CD4-positive, alpha-beta T cell (primary cell): ENCODE measurements around the gene TSPAN11. TPM values are rescaled to one million over a fixed set of nuclear protein-coding genes. Genes with fewer than 3 reads are reported as not detected.

Source experiments
- ATAC-seq: fragments of 200-7000 bp; cut with Tn5 transposase; one replicate; pipeline ENCODE4 v1.10.0; 2022; ENCODE audit warnings: mild to moderate bottlenecking; ENCODE audit not compliant: poor library complexity
- CTCF ChIA-PET: fragments of 350-600 bp; sonication (Branson Sonifier 250); formaldehyde crosslinking; loops from one replicate; lab custom pipeline; 2021; ENCODE audit warnings: antibody characterized with exemption, inconsistent platforms; lab: Charles Lee
- POLR2A ChIA-PET: fragments of 350-600 bp; sonication (Branson Sonifier 250); formaldehyde crosslinking; loops from one replicate; lab custom pipeline; 2021; ENCODE audit warnings: antibody characterized with exemption, inconsistent platforms; lab: Charles Lee
- DNase-seq, 14 experiments: peaks; one replicate each; pipeline ENCODE4 v3.0.0-alpha.2; 2013 to 2020; ENCODE audit warnings: mixed read lengths in 2 of 14
- H3K27ac ChIP-seq, 2 donors: one replicate each; pipeline versions ENCODE4 v1.5.1 to v1.7.0; 2013; ENCODE audit warnings: low read length in 2 of 2, low read depth in 1 of 2, mild to moderate bottlenecking in 1 of 2
- H3K27me3 ChIP-seq, 2 experiments: 1 replicate in 1 of 2; 2 replicates in 1 of 2; pipeline versions ENCODE4 v1.6.1 to v1.7.0; 2013; ENCODE audit warnings: low read length in 2 of 2, control low read depth in 1 of 2, mild to moderate bottlenecking in 1 of 2, moderate library complexity in 1 of 2; ENCODE audit not compliant: insufficient read depth in 2 of 2, control insufficient read depth in 1 of 2
- H3K36me3 ChIP-seq: one replicate; pipeline ENCODE4 v1.6.1; 2013; ENCODE audit warnings: low read length, control low read depth; ENCODE audit not compliant: insufficient read depth
- H3K4me1 ChIP-seq: one replicate; pipeline ENCODE4 v1.6.1; 2013; ENCODE audit warnings: low read length, control low read depth; ENCODE audit not compliant: insufficient read depth
- H3K4me3 ChIP-seq: one replicate; pipeline ENCODE4 v1.5.1; 2013; ENCODE audit warnings: mild to moderate bottlenecking, low read length, moderate library complexity
- H3K9me3 ChIP-seq, 2 experiments: 1 replicate in 1 of 2; 2 replicates in 1 of 2; pipeline versions ENCODE4 v1.6.1 to v1.7.0; 2013; ENCODE audit warnings: low read length in 2 of 2, mild to moderate bottlenecking in 2 of 2, control low read depth in 1 of 2, moderate library complexity in 1 of 2; ENCODE audit not compliant: control insufficient read depth in 1 of 2, insufficient read depth in 1 of 2
- H3K27ac Mint-ChIP-seq: one replicate; pipeline ENCODE4 v1.8.0; 2020; ENCODE audit warnings: mixed read lengths
- H3K27me3 Mint-ChIP-seq: one replicate; pipeline ENCODE4 v1.8.0; 2021; ENCODE audit warnings: mixed read lengths
- H3K36me3 Mint-ChIP-seq: one replicate; pipeline ENCODE4 v1.8.0; 2021; ENCODE audit warnings: low read depth, mixed read lengths
- H3K4me1 Mint-ChIP-seq: one replicate; pipeline ENCODE4 v1.8.0; 2021; ENCODE audit warnings: low read depth, mixed read lengths
- H3K4me3 Mint-ChIP-seq: one replicate; pipeline ENCODE4 v1.8.0; 2020; ENCODE audit warnings: mild to moderate bottlenecking, mixed read lengths
- H3K9me3 Mint-ChIP-seq: one replicate; pipeline ENCODE4 v1.8.0; 2020; ENCODE audit warnings: mixed read lengths
- CTCF ChIP-seq: fragments of 200-600 bp; IDR thresholded peaks from one replicate; pipeline ENCODE4 v1.8.0; 2022; ENCODE audit warnings: antibody characterized with exemption, mild to moderate bottlenecking
- intact Hi-C, 2 experiments: fragments of 100-400 bp; cut with DNase I in 1 of 2; cut with micrococcal nuclease in 1 of 2; formaldehyde crosslinking; loops; one replicate each; pipeline versions ENCODE4 v1.15.1 to v1.9.0; 2023 to 2025; cut with DNase I, micrococcal nuclease
- total RNA-seq, 174 experiments: library from RNA in 2 of 174; stranded (reverse) in 2 of 174; gene quantifications; one replicate each; pipeline ENCODE4 v1.2.3 and lab custom pipeline; 2021 to 2026

The TSPAN11 gene
- total RNA-seq, 2 experiments from 2014 or later = not detected

- no peak overlapping the region for H3K4me3 ChIP-seq
- Mint-ChIP-seq H3K36me3 (no peaks in the 10 kb centered on the region), H3K9me3 (no peaks in the 10 kb centered on the region), H3K4me3 (no peak overlapping the region), H3K4me1 (no peaks in the 10 kb centered on the region), H3K27me3 (no peaks in the 10 kb centered on the region), H3K27ac (no peak overlapping the region)
- no peak for ATAC-seq
- intact Hi-C loops = no loop called here
- H3K27me3 ChIP-seq = no peaks in the 10 kb centered on the region
- ChIA-PET POLR2A (no interaction called here), CTCF (no interaction called here)
- H3K4me1 ChIP-seq = no peaks in the 10 kb centered on the region
- no peak for TF ChIP-seq CTCF
- DNase-seq = no peak
- no peaks in the 10 kb centered on the region for H3K36me3 ChIP-seq
- H3K27ac ChIP-seq = no peak overlapping the region
- H3K9me3 ChIP-seq = no peaks in the 10 kb centered on the region
Observed at GRCh38 chr12:30980955-30981662, 54.6 kb downstream of the TSPAN11 start.

- intact Hi-C loops = no loop called here
- CTCF ChIA-PET = interaction anchor here (0.5 kb wide), 1 partner anchor 1508 kb away, joined by 3 read pairs; no protein-coding TSS in a partner anchor
Observed at GRCh38 chr12:30982413-30982812, 55.9 kb downstream of the TSPAN11 start.

DNA sequence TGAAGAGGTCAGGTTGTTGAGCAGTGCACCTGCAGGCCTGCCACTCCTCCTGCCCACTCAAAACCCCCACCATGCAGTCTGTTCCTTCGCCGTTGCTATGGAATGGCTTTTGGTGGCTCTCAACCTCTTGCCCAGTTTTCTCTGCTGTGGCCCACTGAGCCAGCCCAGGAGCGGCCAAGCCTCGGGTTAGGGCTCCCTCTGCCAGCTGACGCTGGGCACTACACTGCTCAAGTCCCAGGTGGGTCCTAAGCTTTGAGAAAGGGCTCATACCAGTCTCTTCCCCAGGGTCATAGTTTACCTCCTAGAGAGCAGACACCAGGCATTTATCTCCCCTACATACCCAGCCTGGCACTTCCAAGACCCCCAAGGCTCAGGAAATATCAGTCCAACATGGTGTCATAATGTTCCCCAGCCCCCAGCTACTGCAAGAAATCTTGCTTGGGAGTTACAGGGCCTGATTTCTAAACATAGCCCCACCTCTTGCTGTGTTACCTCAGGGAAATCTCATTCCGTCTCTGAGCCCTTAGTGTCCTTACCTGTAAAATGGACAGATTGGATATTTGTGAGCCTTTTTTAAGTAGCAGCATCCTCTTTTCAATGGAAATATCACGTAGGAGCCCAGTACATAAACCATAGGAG is 59.4 kb downstream of the TSPAN11 start:
- no peaks in the 10 kb centered on the region for H3K4me1 Mint-ChIP-seq
- DNase-seq (peak in 2 of 14 experiments; percentile 2 to 7), ATAC-seq (no peak)
- POLR2A ChIA-PET = interaction anchor here (0.7 kb wide), 1 partner anchor 15 kb away, joined by 3 read pairs; no protein-coding TSS in a partner anchor
- no peak for TF ChIP-seq CTCF
- Histone ChIP-seq H3K9me3 (no peaks in the 10 kb centered on the region), H3K4me1 (no peaks in the 10 kb centered on the region), H3K27me3 (no peaks in the 10 kb centered on the region), H3K4me3 (no peak overlapping the region), H3K27ac (no peak overlapping the region), H3K36me3 (no peaks in the 10 kb centered on the region)
- no peaks in the 10 kb centered on the region for H3K27me3 Mint-ChIP-seq
- intact Hi-C loops = loop anchor here in 1 of 2 experiments (5.0 kb wide), 1 partner anchor 139 kb away; no protein-coding TSS in a partner anchor
- no peaks in the 10 kb centered on the region for H3K36me3 Mint-ChIP-seq
- H3K27ac Mint-ChIP-seq = no peak overlapping the region
- H3K9me3 Mint-ChIP-seq = no peaks in the 10 kb centered on the region
- no peak overlapping the region for H3K4me3 Mint-ChIP-seq
- CTCF ChIA-PET = interaction anchor here (1.0 kb wide), 1 partner anchor 138 kb away, joined by 6 read pairs; no protein-coding TSS in a partner anchor

More at GRCh38 chr12:30982413-30982812, 55.9 kb downstream of the TSPAN11 start:
- no peaks in the 10 kb centered on the region for H3K4me1 Mint-ChIP-seq
- no peak overlapping the region for H3K4me3 Mint-ChIP-seq
- Histone ChIP-seq H3K4me1 (no peaks in the 10 kb centered on the region), H3K9me3 (no peaks in the 10 kb centered on the region), H3K4me3 (no peak overlapping the region), H3K27ac (no peak overlapping the region), H3K36me3 (no peaks in the 10 kb centered on the region), H3K27me3 (no peaks in the 10 kb centered on the region)
- DNase-seq = no peak
- POLR2A ChIA-PET = no interaction called here
- no peak for ATAC-seq
- H3K27ac Mint-ChIP-seq = no peak overlapping the region
- H3K36me3 Mint-ChIP-seq = no peaks in the 10 kb centered on the region
- no peak for TF ChIP-seq CTCF
- H3K27me3 Mint-ChIP-seq = no peaks in the 10 kb centered on the region
- H3K9me3 Mint-ChIP-seq = no peaks in the 10 kb centered on the region
